Tibial nerve (tissue), 4 donors: Measurements from ENCODE around the gene FLYWCH2. TPM values are rescaled to one million over a fixed set of nuclear protein-coding genes. Genes with fewer than 3 reads are reported as not detected.
A peak's percentile ranks its signal among the peaks of the same experiment; 100 is the strongest.

Experiments used
- DNase-seq, 2 donors: peaks; one replicate each; pipeline ENCODE4 v3.0.0-alpha.2; 2019; ENCODE audit warnings: low spot score in 2 of 2
- H3K27ac ChIP-seq, 4 donors: fragments of 200-600 bp; sonication (generic) in 3 of 4; one replicate each; pipeline ENCODE4 v1.5.1; 2017 to 2019; ENCODE audit warnings: mild to moderate bottlenecking in 1 of 4
- H3K27me3 ChIP-seq, 2 donors: fragments of 200-600 bp; sonication (generic) in 1 of 2; one replicate each; pipeline versions ENCODE4 v1.5.1 to v1.6.0; 2017 to 2019
- H3K36me3 ChIP-seq, 3 donors: fragments of 200-600 bp; sonication (generic); one replicate each; pipeline ENCODE4 v1.5.1; 2018 to 2019
- H3K4me1 ChIP-seq, 4 donors: fragments of 200-600 bp; sonication (generic) in 3 of 4; one replicate each; pipeline ENCODE4 v1.5.1; 2017 to 2019
- H3K4me3 ChIP-seq, 4 donors: fragments of 200-600 bp; sonication (generic) in 3 of 4; one replicate each; pipeline ENCODE4 v1.5.1; 2017 to 2019; ENCODE audit warnings: mild to moderate bottlenecking in 1 of 4, moderate library complexity in 1 of 4
- H3K9me3 ChIP-seq, 4 donors: fragments of 200-600 bp; sonication (generic) in 3 of 4; one replicate each; pipeline ENCODE4 v1.5.1; 2017 to 2019
- CTCF ChIP-seq, 5 experiments: fragments of 200-600 bp in 3 of 5; fragments of 450-650 bp in 2 of 5; sonication (generic) in 3 of 5; IDR thresholded peaks; one replicate each; pipeline ENCODE4 v1.5.1; 2016 to 2019; ENCODE audit warnings: antibody characterized with exemption in 5 of 5, mild to moderate bottlenecking in 3 of 5, moderate library complexity in 2 of 5
- EP300 ChIP-seq, 2 donors: sonication (generic); formaldehyde crosslinking; IDR thresholded peaks; one replicate each; pipeline ENCODE4 v1.6.1; 2017; ENCODE audit warnings: antibody characterized with exemption in 2 of 2, mild to moderate bottlenecking in 1 of 2
- POLR2A ChIP-seq, 2 donors: fragments of 450-650 bp; IDR thresholded peaks; one replicate each; pipeline ENCODE4 v1.6.1; 2017; ENCODE audit warnings: antibody characterized with exemption in 2 of 2, mild to moderate bottlenecking in 2 of 2, moderate library complexity in 2 of 2
- WGBS, 2 donors: methylation state at CpG; one replicate each; pipeline ENCODE4 v1.1.5; 2018; 5-methylcytosine and 5-hydroxymethylcytosine counted together
- total RNA-seq, 4 donors: library from RNA; depleted of rRNA; stranded (reverse); fragments of >200 nt; gene quantifications; one replicate each; pipeline ENCODE4 v1.1.0, GENCODE V29; 2016

The FLYWCH2 gene
- total RNA-seq, 4 donors from 2014 or later = 66.2 to 76.8 (median 72.8) TPM

GRCh38 chr16:2912330-2913199 is 29.6 kb downstream of the FLYWCH2 start:
- Histone ChIP-seq H3K4me1 (peaks cover 0 to 25% (median 6%) of the 10 kb centered on the region in 4 donors), H3K27ac (peak overlapping the region; percentile 75 to 96 (median 90)), H3K36me3 (peaks cover 0 to 31% (median 6%) of the 10 kb centered on the region in 3 donors), H3K27me3 (no peaks in the 10 kb centered on the region), H3K9me3 (no peaks in the 10 kb centered on the region), H3K4me3 (peak overlapping the region; percentile 66 to 97 (median 80))
- 3 to 4% methylated on average over 23 to 35 of the region's 39 CpGs for WGBS, 2 donors
- TF ChIP-seq CTCF (IDR thresholded peaks at IDR 0.05) (no peak), EP300 (IDR thresholded peaks at IDR 0.05) (peak in 1 of 2 donors; percentile 39), POLR2A (IDR thresholded peaks at IDR 0.05) (no peak)
- DNase-seq = peak in 1 of 2 donors; percentile 41

- TF ChIP-seq EP300 (IDR thresholded peaks at IDR 0.05) = no peak
- TF ChIP-seq CTCF (IDR thresholded peaks at IDR 0.05) = no peak
- TF ChIP-seq POLR2A (IDR thresholded peaks at IDR 0.05) = no peak
- Histone ChIP-seq H3K9me3 (no peaks in the 10 kb centered on the region), H3K36me3 (peaks cover 0 to 36% (median 6%) of the 10 kb centered on the region in 3 donors), H3K4me1 (peaks cover 0 to 25% (median 6%) of the 10 kb centered on the region in 4 donors), H3K4me3 (no peak overlapping the region), H3K27ac (peak overlapping the region in 1 of 4 donors; percentile 96), H3K27me3 (no peaks in the 10 kb centered on the region)
- 81 to 90% methylated on average over 7 of the region's 7 CpGs for WGBS, 2 donors
- DNase-seq = no peak
Measured at GRCh38 chr16:2913603-2914002, 30.6 kb downstream of the FLYWCH2 start.

- peaks cover 0 to 36% (median 6%) of the 10 kb centered on the region in 3 donors for H3K36me3 ChIP-seq
- 77 to 85% methylated on average over 11 to 12 of the region's 12 CpGs for WGBS, 2 donors
- no peak for DNase-seq
Measured at GRCh38 chr16:2914233-2914632, 31.2 kb downstream of the FLYWCH2 start.

GRCh38 chr16:2915196-2915929 is 32.3 kb downstream of the FLYWCH2 start:
- WGBS, 2 donors = 76 to 79% methylated on average over 13 of the region's 13 CpGs

More at GRCh38 chr16:2914233-2914632, 31.2 kb downstream of the FLYWCH2 start:
- no peak for TF ChIP-seq CTCF (IDR thresholded peaks at IDR 0.05)
- no peak for TF ChIP-seq EP300 (IDR thresholded peaks at IDR 0.05)
- no peak for TF ChIP-seq POLR2A (IDR thresholded peaks at IDR 0.05)
- Histone ChIP-seq H3K4me3 (no peak overlapping the region), H3K27ac (no peak overlapping the region), H3K27me3 (no peaks in the 10 kb centered on the region), H3K9me3 (no peaks in the 10 kb centered on the region), H3K4me1 (peaks cover 0 to 28% (median 6%) of the 10 kb centered on the region in 4 donors)

More at GRCh38 chr16:2915196-2915929, 32.3 kb downstream of the FLYWCH2 start:
- H3K9me3 ChIP-seq = no peaks in the 10 kb centered on the region
- H3K4me1 ChIP-seq = peaks cover 0 to 37% (median 6%) of the 10 kb centered on the region in 4 donors
- DNase-seq = no peak
- no peaks in the 10 kb centered on the region for H3K27me3 ChIP-seq
- no peak overlapping the region for H3K27ac ChIP-seq
- peaks cover 0 to 36% (median 6%) of the 10 kb centered on the region in 3 donors for H3K36me3 ChIP-seq
- TF ChIP-seq CTCF (IDR thresholded peaks at IDR 0.05) = no peak
- no peak for TF ChIP-seq EP300 (IDR thresholded peaks at IDR 0.05)
- TF ChIP-seq POLR2A (IDR thresholded peaks at IDR 0.05) = no peak
- no peak overlapping the region for H3K4me3 ChIP-seq
